Loucy (cell line): Measurements from ENCODE around the gene GPSM3.

ENCODE experiments used
- EZH2phosphoT487 ChIP-seq: fragments of 200-600 bp; IDR thresholded peaks from 2 replicates; pipeline ENCODE4 v1.6.1; 2018; ENCODE audit warnings: antibody characterized with exemption, mild to moderate bottlenecking, moderate library complexity, borderline replicate concordance
- TF ChIP-seq, protein P1 (sequence below): fragments of 200-600 bp; sonication (generic); conservative IDR thresholded peaks from 2 replicates; pipeline ENCODE4 v1.5.1; 2014; ENCODE audit warnings: mild to moderate bottlenecking, antibody characterized with exemption, low read length

DNA sequence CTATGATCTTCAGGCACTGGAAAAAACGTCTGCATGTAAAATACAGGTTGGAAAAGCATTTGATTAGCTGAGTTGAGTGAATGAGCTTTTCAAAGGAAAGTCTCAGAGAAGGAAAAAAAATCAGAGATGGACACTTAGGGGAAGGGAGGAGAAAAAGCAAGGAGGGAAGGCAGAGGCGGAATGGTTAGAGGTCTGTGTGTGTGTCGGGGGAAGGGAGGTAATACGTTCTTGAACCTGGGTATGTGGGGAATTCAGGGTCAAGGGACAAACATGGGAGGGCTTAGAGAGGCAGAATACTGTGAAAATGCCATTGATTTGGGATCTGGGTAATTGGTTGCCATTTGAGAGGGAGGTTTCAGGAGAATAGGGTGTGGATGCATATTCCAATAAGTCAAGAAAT is 45.8 kb downstream of the GPSM3 start:
- TF ChIP-seq, protein P1, sequence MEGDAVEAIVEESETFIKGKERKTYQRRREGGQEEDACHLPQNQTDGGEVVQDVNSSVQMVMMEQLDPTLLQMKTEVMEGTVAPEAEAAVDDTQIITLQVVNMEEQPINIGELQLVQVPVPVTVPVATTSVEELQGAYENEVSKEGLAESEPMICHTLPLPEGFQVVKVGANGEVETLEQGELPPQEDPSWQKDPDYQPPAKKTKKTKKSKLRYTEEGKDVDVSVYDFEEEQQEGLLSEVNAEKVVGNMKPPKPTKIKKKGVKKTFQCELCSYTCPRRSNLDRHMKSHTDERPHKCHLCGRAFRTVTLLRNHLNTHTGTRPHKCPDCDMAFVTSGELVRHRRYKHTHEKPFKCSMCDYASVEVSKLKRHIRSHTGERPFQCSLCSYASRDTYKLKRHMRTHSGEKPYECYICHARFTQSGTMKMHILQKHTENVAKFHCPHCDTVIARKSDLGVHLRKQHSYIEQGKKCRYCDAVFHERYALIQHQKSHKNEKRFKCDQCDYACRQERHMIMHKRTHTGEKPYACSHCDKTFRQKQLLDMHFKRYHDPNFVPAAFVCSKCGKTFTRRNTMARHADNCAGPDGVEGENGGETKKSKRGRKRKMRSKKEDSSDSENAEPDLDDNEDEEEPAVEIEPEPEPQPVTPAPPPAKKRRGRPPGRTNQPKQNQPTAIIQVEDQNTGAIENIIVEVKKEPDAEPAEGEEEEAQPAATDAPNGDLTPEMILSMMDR, result no peak
- TF ChIP-seq EZH2phosphoT487, result no peak
